HepG2 (cell line): ENCODE data around the gene KCNAB1. TPM values are rescaled to one million over a fixed set of nuclear protein-coding genes. Genes with fewer than 3 reads are reported as not detected.

Experiments used
- ATAD3A ChIP-seq: sonication (generic); formaldehyde crosslinking; IDR thresholded peaks from 2 replicates; pipeline ENCODE4 v1.4.0; 2020; ENCODE audit warnings: missing genetic modification reagents
- GABPA ChIP-seq, 2 experiments: IDR thresholded peaks; 2 replicates each; pipeline ENCODE4 v1.6.1; 2011 to 2016; ENCODE audit warnings: low read depth in 2 of 2, low read length in 1 of 2, missing biosample characterization in 1 of 2, missing genetic modification characterization in 1 of 2
- HOMEZ ChIP-seq: IDR thresholded peaks from 2 replicates; pipeline ENCODE4 v1.6.1; 2016; ENCODE audit warnings: low read depth
- POLR2AphosphoS5 ChIP-seq: IDR thresholded peaks from 2 replicates; pipeline ENCODE4 v1.6.1; 2012; ENCODE audit warnings: low read depth, low read length
- RFX3 ChIP-seq: IDR thresholded peaks from 2 replicates; pipeline ENCODE4 v1.6.1; 2016; ENCODE audit warnings: missing biosample characterization, missing genetic modification reagents
- ZNF142 ChIP-seq: sonication (generic); formaldehyde crosslinking; IDR thresholded peaks from 2 replicates; pipeline ENCODE4 v1.4.0; 2020; ENCODE audit warnings: missing genetic modification reagents
- polyA plus RNA-seq, 8 experiments: library from polyadenylated mRNA; depleted of rRNA in 3 of 8; stranded (reverse) in 7 of 8; unstranded in 1 of 8; fragments of >200 nt; fragmentation: Illumina TruSeq in 4 of 8; extraction: Trizol in 4 of 8; gene quantifications; 2 replicates each; pipeline versions ENCODE4 v1.2.1 to v1.2.3, GENCODE V29; 2011 to 2016; ENCODE audit warnings: low read depth in 4 of 8, missing spikeins in 1 of 8, mixed read lengths in 1 of 8; ENCODE audit not compliant: insufficient read depth in 1 of 8
- total RNA-seq, 5 experiments: library from RNA; depleted of rRNA; stranded (reverse); fragments of >200 nt; fragmentation: Illumina TruSeq; extraction: Trizol; gene quantifications; 2 replicates each; pipeline ENCODE4 v1.2.3, GENCODE V29; 2016; ENCODE audit warnings: low read depth in 1 of 5

Gene KCNAB1
- total and polyA plus RNA-seq, 2 of the 13 experiments (the other 11 are each of a cell fraction or from before 2014, with no cell fraction given), result not detected

GRCh38 chr3:156311930-156312329 lies 191.6 kb downstream of the KCNAB1 start (continued):
- no peak for TF ChIP-seq ZNF142 (CRISPR knock-in tag)
- TF ChIP-seq ATAD3A (CRISPR knock-in tag), result no peak
- TF ChIP-seq HOMEZ (CRISPR knock-in tag), result no peak
- TF ChIP-seq GABPA (IDR thresholded peaks at IDR 0.05; ENCODE audit: low read depth, low read length), result no peak
- TF ChIP-seq GABPA (CRISPR knock-in tag; IDR thresholded peaks at IDR 0.05; ENCODE audit: low read depth), result no peak
- no peak for TF ChIP-seq POLR2AphosphoS5
- no peak for TF ChIP-seq RFX3 (CRISPR knock-in tag)
- TF ChIP-seq, all 625 proteins: peak for 0
